Activated gamma-delta T cell (primary cell): ENCODE results near the gene UBALD1.
A peak's percentile ranks its signal among the peaks of the same experiment; 100 is the strongest.
"Not testable (repeated sequence)": the region's sequence is repeated elsewhere in the genome, so short reads cannot be mapped to it uniquely, and the experiment has no call there.

Source experiments
- DNase-seq: peaks from one replicate; lab custom pipeline; 2025; lab: John Stamatoyannopoulos, UW
- total RNA-seq, 2 donors: gene quantifications; one replicate each; lab custom pipeline; 2026; lab: John Stamatoyannopoulos, UW

UBALD1 gene
- total RNA-seq = 12.9 to 14.3 reads per million in 2 donors

GRCh38 chr16:4614571-4615383 lies at the start of gene UBALD1:
Gene UBALD1, minus strand, starts transcription at chr16:4614888. Its CDS starts 91 bp downstream, at chr16:4614797.
- DNase-seq = peak; percentile 59

GRCh38 chr16:4663777-4664465 lies 49.2 kb upstream of the UBALD1 start:
- no peak for DNase-seq

GRCh38 chr16:4663465-4663776 lies 48.7 kb upstream of the UBALD1 start:
- no peak for DNase-seq

GRCh38 chr16:4661661-4662060 lies 47.0 kb upstream of the UBALD1 start:
- no peak for DNase-seq

GRCh38 chr16:4660454-4661007 lies 45.8 kb upstream of the UBALD1 start:
- peak; percentile 51 for DNase-seq

GRCh38 chr16:4659363-4660353 lies 45.0 kb upstream of the UBALD1 start:
- DNase-seq = no peak

GRCh38 chr16:4656695-4657686 lies 42.3 kb upstream of the UBALD1 start:
- DNase-seq = no peak

- no peak for DNase-seq
Observed at GRCh38 chr16:4656221-4656620, 41.5 kb upstream of the UBALD1 start.

- no peak for DNase-seq
Observed at GRCh38 chr16:4655801-4656200, 41.1 kb upstream of the UBALD1 start.

GRCh38 chr16:4654964-4655590 lies 40.4 kb upstream of the UBALD1 start:
- DNase-seq = no peak

GRCh38 chr16:4654011-4654963 lies 39.6 kb upstream of the UBALD1 start:
- DNase-seq = no peak

GRCh38 chr16:4652561-4652960 lies 37.9 kb upstream of the UBALD1 start:
- no peak for DNase-seq

- DNase-seq = no peak
Observed at GRCh38 chr16:4651827-4652226, 37.1 kb upstream of the UBALD1 start.

GRCh38 chr16:4650443-4651074 lies 35.9 kb upstream of the UBALD1 start:
- not testable (repeated sequence) for DNase-seq

GRCh38 chr16:4649744-4650442 lies 35.2 kb upstream of the UBALD1 start:
- no peak for DNase-seq

GRCh38 chr16:4648917-4649316 lies 34.2 kb upstream of the UBALD1 start:
- DNase-seq = no peak

GRCh38 chr16:4647644-4647980 lies 32.9 kb upstream of the UBALD1 start:
- DNase-seq = no peak
